Measurements from ENCODE around the gene ABCB9. TPM values are rescaled to one million over a fixed set of nuclear protein-coding genes. Genes with fewer than 3 reads are reported as not detected.

ABCB9 gene
- total RNA-seq, 1 donor from 2014 or later = 16.7 TPM

- H3K9me3 Mint-ChIP-seq = no peaks in the 10 kb centered on the region
- DNase-seq (ENCODE audit: low spot score in 2 of 2, unreplicated experiment in 2 of 2) = no peak
- H3K27me3 Mint-ChIP-seq (ENCODE audit: low read depth) = no peaks in the 10 kb centered on the region
- no peak overlapping the region for H3K4me3 Mint-ChIP-seq
- no peak for TF ChIP-seq CTCF (IDR thresholded peaks at IDR 0.05; ENCODE audit: unreplicated experiment)
- H3K4me1 Mint-ChIP-seq = peaks cover 5% of the 10 kb centered on the region
- H3K36me3 Mint-ChIP-seq = no peaks in the 10 kb centered on the region
- no peak overlapping the region for H3K27ac Mint-ChIP-seq
Observed at GRCh38 chr12:123000578-123000977, 34.3 kb upstream of the ABCB9 start.

- H3K27ac Mint-ChIP-seq = no peak overlapping the region
- no peaks in the 10 kb centered on the region for H3K27me3 Mint-ChIP-seq (ENCODE audit: low read depth)
- H3K4me1 Mint-ChIP-seq = peaks cover 5% of the 10 kb centered on the region
- H3K4me3 Mint-ChIP-seq = no peak overlapping the region
- no peak for TF ChIP-seq CTCF (IDR thresholded peaks at IDR 0.05; ENCODE audit: unreplicated experiment)
- no peak for DNase-seq (ENCODE audit: low spot score in 2 of 2, unreplicated experiment in 2 of 2)
- H3K36me3 Mint-ChIP-seq = no peaks in the 10 kb centered on the region
- H3K9me3 Mint-ChIP-seq = no peaks in the 10 kb centered on the region
Observed at GRCh38 chr12:122999986-123000420, 33.7 kb upstream of the ABCB9 start.

- no peak for TF ChIP-seq CTCF (IDR thresholded peaks at IDR 0.05; ENCODE audit: unreplicated experiment)
- Mint-ChIP-seq H3K4me3 (no peak overlapping the region), H3K4me1 (peaks cover 5% of the 10 kb centered on the region), H3K9me3 (no peaks in the 10 kb centered on the region), H3K27me3 (ENCODE audit: low read depth) (no peaks in the 10 kb centered on the region), H3K27ac (no peak overlapping the region), H3K36me3 (no peaks in the 10 kb centered on the region)
- no peak for DNase-seq (ENCODE audit: low spot score in 2 of 2, unreplicated experiment in 2 of 2)
Observed at GRCh38 chr12:122999196-122999946, 33.1 kb upstream of the ABCB9 start.

GRCh38 chr12:122998316-122998715, 32.1 kb upstream of the ABCB9 start:
- H3K4me1 Mint-ChIP-seq = peaks cover 5% of the 10 kb centered on the region
- no peak for DNase-seq (ENCODE audit: low spot score in 2 of 2, unreplicated experiment in 2 of 2)
- H3K4me3 Mint-ChIP-seq = no peak overlapping the region
- H3K9me3 Mint-ChIP-seq = no peaks in the 10 kb centered on the region
- H3K36me3 Mint-ChIP-seq = no peaks in the 10 kb centered on the region
- H3K27me3 Mint-ChIP-seq (ENCODE audit: low read depth) = no peaks in the 10 kb centered on the region
- no peak for TF ChIP-seq CTCF (IDR thresholded peaks at IDR 0.05; ENCODE audit: unreplicated experiment)
- no peak overlapping the region for H3K27ac Mint-ChIP-seq

- Mint-ChIP-seq H3K4me3 (no peak overlapping the region), H3K4me1 (peaks cover 5% of the 10 kb centered on the region), H3K36me3 (no peaks in the 10 kb centered on the region), H3K27ac (no peak overlapping the region), H3K27me3 (ENCODE audit: low read depth) (no peaks in the 10 kb centered on the region), H3K9me3 (no peaks in the 10 kb centered on the region)
- TF ChIP-seq CTCF (IDR thresholded peaks at IDR 0.05; ENCODE audit: unreplicated experiment) = no peak
- DNase-seq (ENCODE audit: low spot score in 2 of 2, unreplicated experiment in 2 of 2) = no peak
Observed at GRCh38 chr12:122997343-122998250, 31.3 kb upstream of the ABCB9 start.

All from mesothelial cell of epicardium (in vitro differentiated cells).